PC-3 (cell line): ENCODE measurements around the gene UTS2.

ENCODE experiments used
- CTCF ChIP-seq: fragments of 300-600 bp; sonication (generic); conservative IDR thresholded peaks from 2 replicates; pipeline ENCODE4 v1.5.1; 2017; ENCODE audit warnings: antibody characterized with exemption, low read depth, mild to moderate bottlenecking, low read length
- EZH2 ChIP-seq: fragments of 300-600 bp; sonication (generic); IDR thresholded peaks from one replicate; pipeline ENCODE4 v1.6.1; 2017; ENCODE audit warnings: antibody characterized with exemption, mild to moderate bottlenecking, low read length; ENCODE audit not compliant: unreplicated experiment

- TF ChIP-seq EZH2 (no peak), CTCF (no peak)
Measured at GRCh38 chr1:7863756-7864328, 11.0 kb upstream of the UTS2 start.
